ENCODE measurements around the gene RASAL3.

RASAL3 gene

DNA sequence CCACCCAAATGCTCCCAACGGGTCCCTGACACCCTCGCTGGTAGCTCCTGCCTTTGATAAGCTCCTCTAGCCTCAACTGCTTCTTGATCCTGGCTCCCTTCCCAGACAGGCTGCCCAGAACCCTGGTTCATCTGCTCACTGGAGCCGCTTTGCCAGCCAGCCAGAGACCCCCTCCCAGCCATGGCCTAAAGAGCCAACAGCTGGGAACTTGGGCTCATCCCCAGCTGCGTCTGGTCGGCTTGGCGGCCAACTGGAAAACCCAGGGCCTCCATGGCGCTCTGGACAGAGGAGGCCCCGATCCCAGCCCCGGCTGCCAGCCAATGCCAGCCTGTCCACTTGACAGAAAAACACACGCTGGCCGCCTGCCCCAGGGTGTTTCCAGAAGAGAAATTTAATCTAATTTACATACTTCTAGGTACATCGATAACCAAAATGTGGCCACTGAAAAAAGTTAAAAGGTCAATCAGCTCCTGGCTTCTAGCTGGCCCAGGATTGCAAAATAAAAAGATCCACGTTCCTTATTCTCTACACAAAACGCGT lies 42.6 kb downstream of the RASAL3 start:
- H3K4me2 ChIP-seq (ENCODE audit: low read depth, low read length): no peak overlapping the region
- TF ChIP-seq, protein P1, sequence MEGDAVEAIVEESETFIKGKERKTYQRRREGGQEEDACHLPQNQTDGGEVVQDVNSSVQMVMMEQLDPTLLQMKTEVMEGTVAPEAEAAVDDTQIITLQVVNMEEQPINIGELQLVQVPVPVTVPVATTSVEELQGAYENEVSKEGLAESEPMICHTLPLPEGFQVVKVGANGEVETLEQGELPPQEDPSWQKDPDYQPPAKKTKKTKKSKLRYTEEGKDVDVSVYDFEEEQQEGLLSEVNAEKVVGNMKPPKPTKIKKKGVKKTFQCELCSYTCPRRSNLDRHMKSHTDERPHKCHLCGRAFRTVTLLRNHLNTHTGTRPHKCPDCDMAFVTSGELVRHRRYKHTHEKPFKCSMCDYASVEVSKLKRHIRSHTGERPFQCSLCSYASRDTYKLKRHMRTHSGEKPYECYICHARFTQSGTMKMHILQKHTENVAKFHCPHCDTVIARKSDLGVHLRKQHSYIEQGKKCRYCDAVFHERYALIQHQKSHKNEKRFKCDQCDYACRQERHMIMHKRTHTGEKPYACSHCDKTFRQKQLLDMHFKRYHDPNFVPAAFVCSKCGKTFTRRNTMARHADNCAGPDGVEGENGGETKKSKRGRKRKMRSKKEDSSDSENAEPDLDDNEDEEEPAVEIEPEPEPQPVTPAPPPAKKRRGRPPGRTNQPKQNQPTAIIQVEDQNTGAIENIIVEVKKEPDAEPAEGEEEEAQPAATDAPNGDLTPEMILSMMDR (IDR thresholded peaks at IDR 0.05; ENCODE audit: low read length): no peak
- no peak for TF ChIP-seq EZH2phosphoT487 (IDR thresholded peaks at IDR 0.05; ENCODE audit: low read length)
- TF ChIP-seq EZH2 (optimal IDR thresholded peaks at IDR 0.05; ENCODE audit: low read depth, low read length): no peak

DNA sequence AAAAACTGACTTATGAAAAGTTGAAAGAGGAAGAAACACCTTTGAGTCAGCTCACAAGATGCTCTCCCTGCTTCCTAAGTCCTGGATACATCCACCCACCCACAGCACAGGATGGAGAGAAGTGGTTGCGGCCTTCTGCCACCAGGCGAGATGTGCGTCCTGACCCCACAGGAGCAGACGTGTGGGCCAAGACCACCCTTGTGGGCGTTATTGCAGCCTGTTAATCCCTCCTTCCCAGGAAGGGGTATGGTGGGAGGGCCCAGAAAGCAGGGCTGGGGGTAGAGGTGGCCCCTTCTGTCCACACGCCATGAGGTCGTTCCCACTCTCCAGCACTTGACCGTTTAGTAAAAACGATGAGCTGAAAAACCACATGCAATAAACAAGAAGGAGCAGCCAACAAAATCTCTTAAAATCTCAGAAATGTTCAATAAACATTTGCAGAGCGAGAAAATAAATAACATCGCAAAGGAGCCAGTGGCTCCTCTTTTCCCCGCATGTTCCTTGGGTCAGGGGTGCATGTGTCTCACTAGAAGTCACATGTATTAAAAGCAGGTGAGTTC lies 43.1 kb downstream of the RASAL3 start:
- no peak overlapping the region for H3K9ac ChIP-seq (ENCODE audit: low read length)
- TF ChIP-seq EZH2 (optimal IDR thresholded peaks at IDR 0.05; ENCODE audit: low read depth, low read length): no peak
- TF ChIP-seq EZH2phosphoT487 (IDR thresholded peaks at IDR 0.05; ENCODE audit: low read length): no peak
- TF ChIP-seq, protein P1 (IDR thresholded peaks at IDR 0.05; ENCODE audit: low read length): no peak
- H3K36me3 ChIP-seq (replicated peaks; ENCODE audit: insufficient read depth, low read length): 0 out of 2 replicates have a peak, but pooled peaks cover 4% of the 10 kb centered on the region
- H3K4me1 ChIP-seq (ENCODE audit: low read length): peaks cover 13% of the 10 kb centered on the region
- no peak for DNase-seq
- H3K27ac ChIP-seq (ENCODE audit: low read length): no peak overlapping the region
- no peak overlapping the region for H3K4me2 ChIP-seq (ENCODE audit: low read depth, low read length)
- H3K79me2 ChIP-seq (ENCODE audit: low read length): peaks cover 26% of the 10 kb centered on the region
- H3K27me3 ChIP-seq (replicated peaks; ENCODE audit: insufficient read depth, low read length): no peaks in the 10 kb centered on the region
- no peaks in the 10 kb centered on the region for H3K9me3 ChIP-seq (replicated peaks; ENCODE audit: insufficient read depth, low read length)
- H4K20me1 ChIP-seq (ENCODE audit: insufficient read depth, low read length): no peaks in the 10 kb centered on the region
- H3F3A ChIP-seq (ENCODE audit: insufficient read depth, low read length): peaks cover 7% of the 10 kb centered on the region; the same call in 1 of the 2 replicates
- no peaks in the 10 kb centered on the region for H3K9me2 ChIP-seq (replicated peaks; ENCODE audit: insufficient read depth, low read length)
- H2AFZ ChIP-seq (ENCODE audit: low read length): no peak overlapping the region
- no peak overlapping the region for H3K4me3 ChIP-seq (ENCODE audit: low read length)

More for the DNA sequence above, 42.6 kb downstream of the RASAL3 start:
- Histone ChIP-seq H3K27me3 (replicated peaks; ENCODE audit: insufficient read depth, low read length) (no peaks in the 10 kb centered on the region), H2AFZ (ENCODE audit: low read length) (no peak overlapping the region), H3K27ac (ENCODE audit: low read length) (no peak overlapping the region), H3K4me1 (ENCODE audit: low read length) (peaks cover 13% of the 10 kb centered on the region), H3K9me2 (replicated peaks; ENCODE audit: insufficient read depth, low read length) (no peaks in the 10 kb centered on the region), H3K79me2 (ENCODE audit: low read length) (peaks cover 20% of the 10 kb centered on the region), H3K9me3 (replicated peaks; ENCODE audit: insufficient read depth, low read length) (no peaks in the 10 kb centered on the region), H3K9ac (ENCODE audit: low read length) (no peak overlapping the region), H3F3A (ENCODE audit: insufficient read depth, low read length) (peaks cover 7% of the 10 kb centered on the region; the same call in 1 of the 2 replicates), H3K36me3 (replicated peaks; ENCODE audit: insufficient read depth, low read length) (peaks cover 8% of the 10 kb centered on the region; the same call in 1 of the 2 replicates), H3K4me3 (ENCODE audit: low read length) (no peak overlapping the region), H4K20me1 (ENCODE audit: insufficient read depth, low read length) (no peaks in the 10 kb centered on the region)
- DNase-seq: no peak

DNA sequence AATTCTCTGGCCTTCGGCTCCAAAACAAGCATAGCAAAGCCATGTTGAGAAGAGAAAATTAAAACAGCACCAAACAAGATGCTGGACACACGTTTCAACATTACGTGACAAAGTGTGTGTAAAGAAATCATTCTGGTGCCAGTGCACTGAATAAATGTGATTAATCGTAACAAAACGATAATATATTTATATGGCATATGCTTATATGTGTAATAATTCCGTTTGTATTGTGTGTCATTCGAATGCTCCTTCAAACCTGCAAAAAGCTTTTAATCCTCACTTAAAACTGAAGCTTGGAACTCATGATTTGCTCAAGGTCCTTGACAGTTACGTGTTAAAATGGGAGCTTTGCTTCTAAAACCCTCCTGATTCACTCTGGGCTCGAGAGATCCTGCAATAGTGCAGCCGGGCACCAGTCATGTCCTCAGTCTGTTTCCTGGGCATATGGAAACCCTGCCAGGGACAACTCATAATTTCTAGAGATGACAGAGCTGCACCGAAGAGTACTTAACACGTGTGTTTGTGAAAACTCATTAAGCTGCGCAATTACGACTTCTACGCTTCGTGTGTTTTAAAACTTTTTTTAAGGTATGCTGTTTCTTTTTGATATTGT lies 44.8 kb downstream of the RASAL3 start:
- no peaks in the 10 kb centered on the region for H3K9me3 ChIP-seq (replicated peaks; ENCODE audit: insufficient read depth, low read length)
- peak overlapping the region; percentile 13; the same call in 1 of the 2 replicates for H3K4me3 ChIP-seq (ENCODE audit: low read length)
- H3K4me2 ChIP-seq (ENCODE audit: low read depth, low read length): peak overlapping the region; percentile 53; the same call in 1 of the 2 replicates
- H3K36me3 ChIP-seq (replicated peaks; ENCODE audit: insufficient read depth, low read length): 0 out of 2 replicates have a peak, but pooled peaks cover 4% of the 10 kb centered on the region
- no peaks in the 10 kb centered on the region for H3K27me3 ChIP-seq (replicated peaks; ENCODE audit: insufficient read depth, low read length)
- H2AFZ ChIP-seq (ENCODE audit: low read length): no peak overlapping the region
- peaks cover 7% of the 10 kb centered on the region; the same call in 1 of the 2 replicates for H3F3A ChIP-seq (ENCODE audit: insufficient read depth, low read length)
- no peaks in the 10 kb centered on the region for H4K20me1 ChIP-seq (ENCODE audit: insufficient read depth, low read length)
- peak overlapping the region; percentile 2; the same call in 1 of the 2 replicates for H3K9ac ChIP-seq (ENCODE audit: low read length)
- H3K79me2 ChIP-seq (ENCODE audit: low read length): peaks cover 41% of the 10 kb centered on the region
- H3K4me1 ChIP-seq (ENCODE audit: low read length): peaks cover 13% of the 10 kb centered on the region
- H3K27ac ChIP-seq (ENCODE audit: low read length): no peak overlapping the region
- DNase-seq: no peak
- TF ChIP-seq EZH2 (optimal IDR thresholded peaks at IDR 0.05; ENCODE audit: low read depth, low read length) (no peak), EZH2phosphoT487 (IDR thresholded peaks at IDR 0.05; ENCODE audit: low read length) (no peak)
- TF ChIP-seq, protein P1 (IDR thresholded peaks at IDR 0.05; ENCODE audit: low read length): no peak
- no peaks in the 10 kb centered on the region for H3K9me2 ChIP-seq (replicated peaks; ENCODE audit: insufficient read depth, low read length)

Measured in MM.1S (cell line).